ENCODE measurements around the gene SDR42E2. TPM values are rescaled to one million over a fixed set of nuclear protein-coding genes. Genes with fewer than 3 reads are reported as not detected.

The SDR42E2 gene
- total RNA-seq, 1 experiment from 2014 or later: not detected

Other genes starting within 250 kb of the SDR42E2 start
- 224 and 231 TPM in 2 replicates for gene UQCRC2, start 209.1 kb upstream of the SDR42E2 start, total RNA-seq (2014; rRNA removed; shearing (Covaris generic))
- not detected in 2 replicates for gene PDZD9, start 161.4 kb upstream of the SDR42E2 start, total RNA-seq (2014; rRNA removed; shearing (Covaris generic))
- gene MOSMO, start 154.4 kb upstream of the SDR42E2 start, total RNA-seq (2014; rRNA removed; shearing (Covaris generic)): 7.2 and 11.8 TPM in 2 replicates
- gene VWA3A, start 70.0 kb upstream of the SDR42E2 start, total RNA-seq (2014; rRNA removed; shearing (Covaris generic)): 0.24 TPM in 1 of 2 replicates, not detected in the other
- gene EEF2K, start 43.8 kb downstream of the SDR42E2 start, total RNA-seq (2014; rRNA removed; shearing (Covaris generic)): 13.3 and 15.2 TPM in 2 replicates
- 91.5 and 99.6 TPM in 2 replicates for gene POLR3E, start 134.9 kb downstream of the SDR42E2 start, total RNA-seq (2014; rRNA removed; shearing (Covaris generic))
- 32.7 and 43.2 TPM in 2 replicates for gene CDR2, start 212.1 kb downstream of the SDR42E2 start, total RNA-seq (2014; rRNA removed; shearing (Covaris generic))

Measured in H7 (cell line).